WTC11 (cell line): Measurements from ENCODE around the gene SURF2. TPM values are rescaled to one million over a fixed set of nuclear protein-coding genes. Genes with fewer than 3 reads are reported as not detected.

ENCODE experiments used
- ATAC-seq: fragments of 200-7000 bp; cut with Tn5 transposase; 2 replicates; pipeline ENCODE4 v1.10.0; 2021; ENCODE audit warnings: mild to moderate bottlenecking, moderate library complexity
- CTCF ChIA-PET: fragments of 300-600 bp; sonication (Branson Sonifier 250); formaldehyde crosslinking; loops from one replicate; lab custom pipeline; 2021; ENCODE audit warnings: antibody characterized with exemption; lab: Charles Lee
- POLR2A ChIA-PET: fragments of 350-600 bp; sonication (Branson Sonifier 250); formaldehyde crosslinking; loops from one replicate; lab custom pipeline; 2021; ENCODE audit warnings: antibody characterized with exemption; lab: Charles Lee
- DNase-seq: peaks from one replicate; pipeline ENCODE4 v3.0.0; 2021; ENCODE audit warnings: low spot score
- H3K27ac Mint-ChIP-seq: 2 replicates; pipeline ENCODE4 v1.8.0; 2021; ENCODE audit warnings: mixed read lengths
- H3K27me3 Mint-ChIP-seq: 2 replicates; pipeline ENCODE4 v1.8.0; 2021; ENCODE audit warnings: low read depth, mild to moderate bottlenecking, moderate library complexity, mixed read lengths
- H3K36me3 Mint-ChIP-seq: 2 replicates; pipeline ENCODE4 v1.8.0; 2021; ENCODE audit warnings: mixed read lengths
- H3K4me1 Mint-ChIP-seq: 2 replicates; pipeline ENCODE4 v1.8.0; 2022; ENCODE audit warnings: mixed read lengths
- H3K4me3 Mint-ChIP-seq: 2 replicates; pipeline ENCODE4 v1.8.0; 2021; ENCODE audit warnings: mild to moderate bottlenecking, moderate library complexity, mixed read lengths
- H3K9me3 Mint-ChIP-seq: 2 replicates; pipeline ENCODE4 v1.8.0; 2021; ENCODE audit warnings: mixed read lengths
- CREM ChIP-seq: sonication (generic); formaldehyde crosslinking; IDR thresholded peaks from 2 replicates; pipeline ENCODE4 v1.8.1; 2022; ENCODE audit warnings: mild to moderate bottlenecking, missing genetic modification reagents, moderate library complexity
- ESRRA ChIP-seq: sonication (generic); formaldehyde crosslinking; IDR thresholded peaks from 2 replicates; pipeline ENCODE4 v1.8.1; 2022; ENCODE audit warnings: mild to moderate bottlenecking, missing genetic modification reagents, borderline replicate concordance
- NR2C2 ChIP-seq: sonication (generic); formaldehyde crosslinking; IDR thresholded peaks from 2 replicates; pipeline ENCODE4 v1.8.0; 2022; ENCODE audit warnings: mild to moderate bottlenecking, missing genetic modification reagents
- ZBTB21 ChIP-seq: sonication (generic); formaldehyde crosslinking; IDR thresholded peaks from 2 replicates; pipeline ENCODE4 v1.8.1; 2023; ENCODE audit warnings: mild to moderate bottlenecking, missing genetic modification reagents, borderline replicate concordance
- ZNF219 ChIP-seq: sonication (generic); formaldehyde crosslinking; IDR thresholded peaks from 2 replicates; pipeline ENCODE4 v1.8.0; 2023; ENCODE audit warnings: missing genetic modification reagents, mild to moderate bottlenecking, borderline replicate concordance
- ZNF263 ChIP-seq: sonication (generic); formaldehyde crosslinking; IDR thresholded peaks from 2 replicates; pipeline ENCODE4 v1.8.1; 2022; ENCODE audit warnings: low read depth, mild to moderate bottlenecking, moderate library complexity, missing genetic modification reagents
- total RNA-seq: library from RNA; stranded (reverse); gene quantifications from 3 replicates; pipeline ENCODE4 v1.2.3, GENCODE V29; 2021
- TF ChIP-seq, protein P1 (sequence below): fragments of 250-450 bp; sonication (Bioruptor Pico); IDR thresholded peaks from 2 replicates; pipeline ENCODE4 v1.9.0; 2021; ENCODE audit warnings: mild to moderate bottlenecking, borderline replicate concordance
- TF ChIP-seq, protein P2 (sequence below): fragments of 250-450 bp; sonication (Bioruptor Pico); IDR thresholded peaks from 2 replicates; pipeline ENCODE4 v1.9.0; 2021; ENCODE audit warnings: moderate library complexity, mild to moderate bottlenecking, inconsistent platforms, borderline replicate concordance
- TF ChIP-seq, protein P3 (sequence below): sonication (generic); formaldehyde crosslinking; IDR thresholded peaks from 2 replicates; pipeline ENCODE4 v1.8.1; 2022; ENCODE audit warnings: low read depth, missing genetic modification reagents, borderline replicate concordance
- TF ChIP-seq, protein P4 (sequence below): sonication (generic); formaldehyde crosslinking; IDR thresholded peaks from 2 replicates; pipeline ENCODE4 v1.8.0; 2023; ENCODE audit warnings: mild to moderate bottlenecking, missing genetic modification reagents
- TF ChIP-seq, protein P5 (sequence below): sonication (generic); formaldehyde crosslinking; IDR thresholded peaks from 2 replicates; pipeline ENCODE4 v1.8.1; 2023; ENCODE audit warnings: mild to moderate bottlenecking, missing genetic modification reagents, borderline replicate concordance

SURF2 gene
- total RNA-seq, 1 experiment from 2014 or later: 33.3 TPM

DNA sequence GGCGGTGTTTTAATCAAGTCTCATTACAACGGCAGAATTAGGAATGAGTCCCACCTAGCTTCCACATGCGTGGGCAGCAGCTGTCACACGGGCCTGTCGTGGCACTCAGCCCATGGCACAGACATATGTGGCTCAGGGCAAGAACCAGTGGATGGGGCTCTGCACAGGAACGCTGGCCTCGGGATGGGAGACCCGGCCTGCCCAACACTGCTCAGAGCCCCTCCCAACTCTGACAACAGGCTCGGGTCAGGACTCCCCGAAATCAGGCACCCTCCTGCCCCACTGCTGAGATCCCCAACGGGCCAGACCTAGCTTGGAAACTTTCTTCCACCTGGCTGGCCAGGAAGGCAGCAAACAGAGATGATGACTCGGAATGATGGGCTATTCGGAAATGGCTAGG is 15.4 kb upstream of the SURF2 start:
- ChIA-PET POLR2A (no interaction called here), CTCF (interaction anchor here (1.5 to 3.5 kb wide), 4 partner anchors 11 to 154 kb away, joined by 6 to 74 read pairs (median 39); partner anchors contain the start of genes SURF1 and SURF2)
- ATAC-seq: no peak
- no peaks in the 10 kb centered on the region for H3K9me3 Mint-ChIP-seq
- H3K27me3 Mint-ChIP-seq: no peaks in the 10 kb centered on the region
- H3K4me1 Mint-ChIP-seq: peaks cover 10% of the 10 kb centered on the region
- peaks cover 57% of the 10 kb centered on the region for H3K36me3 Mint-ChIP-seq
- no peak for DNase-seq
- no peak overlapping the region for H3K4me3 Mint-ChIP-seq
- H3K27ac Mint-ChIP-seq: no peak overlapping the region; the same call in 1 of the 2 replicates
- TF ChIP-seq, protein P1, sequence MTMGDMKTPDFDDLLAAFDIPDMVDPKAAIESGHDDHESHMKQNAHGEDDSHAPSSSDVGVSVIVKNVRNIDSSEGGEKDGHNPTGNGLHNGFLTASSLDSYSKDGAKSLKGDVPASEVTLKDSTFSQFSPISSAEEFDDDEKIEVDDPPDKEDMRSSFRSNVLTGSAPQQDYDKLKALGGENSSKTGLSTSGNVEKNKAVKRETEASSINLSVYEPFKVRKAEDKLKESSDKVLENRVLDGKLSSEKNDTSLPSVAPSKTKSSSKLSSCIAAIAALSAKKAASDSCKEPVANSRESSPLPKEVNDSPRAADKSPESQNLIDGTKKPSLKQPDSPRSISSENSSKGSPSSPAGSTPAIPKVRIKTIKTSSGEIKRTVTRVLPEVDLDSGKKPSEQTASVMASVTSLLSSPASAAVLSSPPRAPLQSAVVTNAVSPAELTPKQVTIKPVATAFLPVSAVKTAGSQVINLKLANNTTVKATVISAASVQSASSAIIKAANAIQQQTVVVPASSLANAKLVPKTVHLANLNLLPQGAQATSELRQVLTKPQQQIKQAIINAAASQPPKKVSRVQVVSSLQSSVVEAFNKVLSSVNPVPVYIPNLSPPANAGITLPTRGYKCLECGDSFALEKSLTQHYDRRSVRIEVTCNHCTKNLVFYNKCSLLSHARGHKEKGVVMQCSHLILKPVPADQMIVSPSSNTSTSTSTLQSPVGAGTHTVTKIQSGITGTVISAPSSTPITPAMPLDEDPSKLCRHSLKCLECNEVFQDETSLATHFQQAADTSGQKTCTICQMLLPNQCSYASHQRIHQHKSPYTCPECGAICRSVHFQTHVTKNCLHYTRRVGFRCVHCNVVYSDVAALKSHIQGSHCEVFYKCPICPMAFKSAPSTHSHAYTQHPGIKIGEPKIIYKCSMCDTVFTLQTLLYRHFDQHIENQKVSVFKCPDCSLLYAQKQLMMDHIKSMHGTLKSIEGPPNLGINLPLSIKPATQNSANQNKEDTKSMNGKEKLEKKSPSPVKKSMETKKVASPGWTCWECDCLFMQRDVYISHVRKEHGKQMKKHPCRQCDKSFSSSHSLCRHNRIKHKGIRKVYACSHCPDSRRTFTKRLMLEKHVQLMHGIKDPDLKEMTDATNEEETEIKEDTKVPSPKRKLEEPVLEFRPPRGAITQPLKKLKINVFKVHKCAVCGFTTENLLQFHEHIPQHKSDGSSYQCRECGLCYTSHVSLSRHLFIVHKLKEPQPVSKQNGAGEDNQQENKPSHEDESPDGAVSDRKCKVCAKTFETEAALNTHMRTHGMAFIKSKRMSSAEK: no peak
- TF ChIP-seq, protein P2, sequence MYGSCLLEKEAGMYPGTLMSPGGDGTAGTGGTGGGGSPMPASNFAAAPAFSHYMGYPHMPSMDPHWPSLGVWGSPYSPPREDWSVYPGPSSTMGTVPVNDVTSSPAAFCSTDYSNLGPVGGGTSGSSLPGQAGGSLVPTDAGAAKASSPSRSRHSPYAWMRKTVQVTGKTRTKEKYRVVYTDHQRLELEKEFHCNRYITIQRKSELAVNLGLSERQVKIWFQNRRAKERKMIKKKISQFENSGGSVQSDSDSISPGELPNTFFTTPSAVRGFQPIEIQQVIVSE (CRISPR knock-in tag): no peak
- TF ChIP-seq ZNF263 (CRISPR knock-in tag) (no peak), ESRRA (CRISPR knock-in tag) (no peak), ZNF219 (CRISPR knock-in tag) (no peak), ZBTB21 (CRISPR knock-in tag) (no peak), CREM (CRISPR knock-in tag) (no peak), NR2C2 (no peak)
- TF ChIP-seq, protein P3, sequence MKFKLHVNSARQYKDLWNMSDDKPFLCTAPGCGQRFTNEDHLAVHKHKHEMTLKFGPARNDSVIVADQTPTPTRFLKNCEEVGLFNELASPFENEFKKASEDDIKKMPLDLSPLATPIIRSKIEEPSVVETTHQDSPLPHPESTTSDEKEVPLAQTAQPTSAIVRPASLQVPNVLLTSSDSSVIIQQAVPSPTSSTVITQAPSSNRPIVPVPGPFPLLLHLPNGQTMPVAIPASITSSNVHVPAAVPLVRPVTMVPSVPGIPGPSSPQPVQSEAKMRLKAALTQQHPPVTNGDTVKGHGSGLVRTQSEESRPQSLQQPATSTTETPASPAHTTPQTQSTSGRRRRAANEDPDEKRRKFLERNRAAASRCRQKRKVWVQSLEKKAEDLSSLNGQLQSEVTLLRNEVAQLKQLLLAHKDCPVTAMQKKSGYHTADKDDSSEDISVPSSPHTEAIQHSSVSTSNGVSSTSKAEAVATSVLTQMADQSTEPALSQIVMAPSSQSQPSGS (CRISPR knock-in tag): no peak
- TF ChIP-seq, protein P4, sequence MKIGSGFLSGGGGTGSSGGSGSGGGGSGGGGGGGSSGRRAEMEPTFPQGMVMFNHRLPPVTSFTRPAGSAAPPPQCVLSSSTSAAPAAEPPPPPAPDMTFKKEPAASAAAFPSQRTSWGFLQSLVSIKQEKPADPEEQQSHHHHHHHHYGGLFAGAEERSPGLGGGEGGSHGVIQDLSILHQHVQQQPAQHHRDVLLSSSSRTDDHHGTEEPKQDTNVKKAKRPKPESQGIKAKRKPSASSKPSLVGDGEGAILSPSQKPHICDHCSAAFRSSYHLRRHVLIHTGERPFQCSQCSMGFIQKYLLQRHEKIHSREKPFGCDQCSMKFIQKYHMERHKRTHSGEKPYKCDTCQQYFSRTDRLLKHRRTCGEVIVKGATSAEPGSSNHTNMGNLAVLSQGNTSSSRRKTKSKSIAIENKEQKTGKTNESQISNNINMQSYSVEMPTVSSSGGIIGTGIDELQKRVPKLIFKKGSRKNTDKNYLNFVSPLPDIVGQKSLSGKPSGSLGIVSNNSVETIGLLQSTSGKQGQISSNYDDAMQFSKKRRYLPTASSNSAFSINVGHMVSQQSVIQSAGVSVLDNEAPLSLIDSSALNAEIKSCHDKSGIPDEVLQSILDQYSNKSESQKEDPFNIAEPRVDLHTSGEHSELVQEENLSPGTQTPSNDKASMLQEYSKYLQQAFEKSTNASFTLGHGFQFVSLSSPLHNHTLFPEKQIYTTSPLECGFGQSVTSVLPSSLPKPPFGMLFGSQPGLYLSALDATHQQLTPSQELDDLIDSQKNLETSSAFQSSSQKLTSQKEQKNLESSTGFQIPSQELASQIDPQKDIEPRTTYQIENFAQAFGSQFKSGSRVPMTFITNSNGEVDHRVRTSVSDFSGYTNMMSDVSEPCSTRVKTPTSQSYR (CRISPR knock-in tag): no peak
- TF ChIP-seq, protein P5, sequence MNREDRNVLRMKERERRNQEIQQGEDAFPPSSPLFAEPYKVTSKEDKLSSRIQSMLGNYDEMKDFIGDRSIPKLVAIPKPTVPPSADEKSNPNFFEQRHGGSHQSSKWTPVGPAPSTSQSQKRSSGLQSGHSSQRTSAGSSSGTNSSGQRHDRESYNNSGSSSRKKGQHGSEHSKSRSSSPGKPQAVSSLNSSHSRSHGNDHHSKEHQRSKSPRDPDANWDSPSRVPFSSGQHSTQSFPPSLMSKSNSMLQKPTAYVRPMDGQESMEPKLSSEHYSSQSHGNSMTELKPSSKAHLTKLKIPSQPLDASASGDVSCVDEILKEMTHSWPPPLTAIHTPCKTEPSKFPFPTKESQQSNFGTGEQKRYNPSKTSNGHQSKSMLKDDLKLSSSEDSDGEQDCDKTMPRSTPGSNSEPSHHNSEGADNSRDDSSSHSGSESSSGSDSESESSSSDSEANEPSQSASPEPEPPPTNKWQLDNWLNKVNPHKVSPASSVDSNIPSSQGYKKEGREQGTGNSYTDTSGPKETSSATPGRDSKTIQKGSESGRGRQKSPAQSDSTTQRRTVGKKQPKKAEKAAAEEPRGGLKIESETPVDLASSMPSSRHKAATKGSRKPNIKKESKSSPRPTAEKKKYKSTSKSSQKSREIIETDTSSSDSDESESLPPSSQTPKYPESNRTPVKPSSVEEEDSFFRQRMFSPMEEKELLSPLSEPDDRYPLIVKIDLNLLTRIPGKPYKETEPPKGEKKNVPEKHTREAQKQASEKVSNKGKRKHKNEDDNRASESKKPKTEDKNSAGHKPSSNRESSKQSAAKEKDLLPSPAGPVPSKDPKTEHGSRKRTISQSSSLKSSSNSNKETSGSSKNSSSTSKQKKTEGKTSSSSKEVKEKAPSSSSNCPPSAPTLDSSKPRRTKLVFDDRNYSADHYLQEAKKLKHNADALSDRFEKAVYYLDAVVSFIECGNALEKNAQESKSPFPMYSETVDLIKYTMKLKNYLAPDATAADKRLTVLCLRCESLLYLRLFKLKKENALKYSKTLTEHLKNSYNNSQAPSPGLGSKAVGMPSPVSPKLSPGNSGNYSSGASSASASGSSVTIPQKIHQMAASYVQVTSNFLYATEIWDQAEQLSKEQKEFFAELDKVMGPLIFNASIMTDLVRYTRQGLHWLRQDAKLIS: no peak
